ENCODE measurements around the gene DRGX. TPM values are rescaled to one million over a fixed set of nuclear protein-coding genes. Genes with fewer than 3 reads are reported as not detected.

DRGX gene
- total RNA-seq, 1 donor from 2014 or later, result not detected

GRCh38 chr10:49414496-49414895 lies 18.6 kb upstream of the DRGX start:
- H3K36me3 ChIP-seq, result no peaks in the 10 kb centered on the region
- H3K27me3 ChIP-seq (ENCODE audit: low read depth), result peaks cover 6% of the 10 kb centered on the region
- peaks cover 13% of the 10 kb centered on the region for H3K4me1 ChIP-seq
- intact Hi-C loops (cut with micrococcal nuclease), result no loop called here
- TF ChIP-seq CTCF (IDR thresholded peaks at IDR 0.05; ENCODE audit: borderline replicate concordance), result no peak
- no peak overlapping the region for H3K27ac ChIP-seq (replicated peaks)
- no peaks in the 10 kb centered on the region for H3K9me3 ChIP-seq (replicated peaks)
- H3K4me3 ChIP-seq, result no peak overlapping the region
- DNase-seq, result no peak

DNA sequence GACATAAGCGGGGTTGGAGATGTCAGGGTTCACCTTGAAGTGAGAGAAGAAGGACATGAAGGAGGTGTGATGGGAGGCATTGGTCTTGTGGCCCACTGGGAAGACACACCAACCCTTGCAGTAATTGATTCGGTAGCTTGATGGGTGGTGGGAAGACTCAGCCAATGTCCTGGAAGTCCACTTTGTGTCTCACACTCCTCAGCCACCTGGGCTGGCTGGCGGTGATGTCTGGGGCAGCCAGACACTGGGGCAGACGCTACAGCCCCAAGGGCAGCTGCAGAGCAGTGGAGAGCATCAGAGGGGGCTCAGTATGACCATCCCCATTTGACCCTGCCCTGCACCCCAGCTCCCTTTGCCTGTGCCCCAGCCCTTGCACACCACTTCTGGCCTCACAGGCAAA lies 16.7 kb upstream of the DRGX start:
- no peaks in the 10 kb centered on the region for H3K9me3 ChIP-seq (replicated peaks)
- no peak for TF ChIP-seq CTCF (IDR thresholded peaks at IDR 0.05; ENCODE audit: borderline replicate concordance)
- peaks cover 32% of the 10 kb centered on the region for H3K4me1 ChIP-seq
- no peak overlapping the region for H3K27ac ChIP-seq (replicated peaks)
- H3K4me3 ChIP-seq, result no peak overlapping the region
- intact Hi-C loops (cut with micrococcal nuclease), result no loop called here
- no peak for DNase-seq
- peaks cover 6% of the 10 kb centered on the region for H3K27me3 ChIP-seq (ENCODE audit: low read depth)
- no peaks in the 10 kb centered on the region for H3K36me3 ChIP-seq

DNA sequence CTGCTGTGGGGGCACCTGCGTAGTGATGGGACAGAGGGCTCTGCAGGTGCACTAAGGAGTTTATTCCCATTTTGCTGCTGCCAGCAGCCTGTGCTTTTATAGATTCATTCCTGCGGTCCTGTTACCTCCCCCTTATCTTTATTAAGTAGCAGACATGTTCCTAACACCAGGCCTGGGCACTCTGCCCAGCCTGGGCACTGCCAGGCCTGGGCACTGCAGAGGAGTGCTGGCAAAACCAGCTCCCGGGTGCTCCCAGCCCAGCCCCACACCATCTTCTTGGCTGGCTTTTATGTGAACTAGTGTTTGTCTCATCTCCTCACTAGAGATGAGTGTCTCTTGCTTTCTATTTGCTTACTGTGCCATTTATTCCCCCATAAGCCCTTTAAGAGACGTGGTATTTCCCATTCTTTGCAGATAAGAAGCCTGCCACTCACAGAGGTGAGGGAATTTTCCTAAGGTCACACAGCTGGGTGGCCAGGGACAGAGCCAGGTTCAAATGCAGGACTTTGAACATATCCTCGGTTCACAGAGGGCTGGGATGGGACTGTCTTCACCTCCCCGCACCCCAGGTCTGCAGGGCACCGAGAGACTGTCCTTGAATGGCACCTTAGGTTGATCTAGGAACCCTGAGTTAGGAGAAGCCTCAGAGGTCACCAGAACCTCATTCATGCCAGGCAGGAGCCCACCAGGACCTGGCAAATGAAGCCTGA lies 14.6 kb upstream of the DRGX start:
- TF ChIP-seq CTCF (IDR thresholded peaks at IDR 0.05; ENCODE audit: borderline replicate concordance), result no peak
- peak; percentile 57 for DNase-seq
- no peak overlapping the region for H3K4me3 ChIP-seq
- peak overlapping the region; percentile 55 for H3K27ac ChIP-seq (replicated peaks)
- peaks cover 22% of the 10 kb centered on the region for H3K27me3 ChIP-seq (ENCODE audit: low read depth)
- H3K9me3 ChIP-seq (replicated peaks), result no peaks in the 10 kb centered on the region
- H3K36me3 ChIP-seq, result no peaks in the 10 kb centered on the region
- H3K4me1 ChIP-seq, result peaks cover 32% of the 10 kb centered on the region
- intact Hi-C loops (cut with micrococcal nuclease), result no loop called here

- TF ChIP-seq CTCF (IDR thresholded peaks at IDR 0.05; ENCODE audit: borderline replicate concordance), result no peak
- Histone ChIP-seq H3K27ac (replicated peaks) (peak overlapping the region; percentile 55), H3K27me3 (ENCODE audit: low read depth) (peaks cover 30% of the 10 kb centered on the region), H3K9me3 (replicated peaks) (no peaks in the 10 kb centered on the region), H3K36me3 (no peaks in the 10 kb centered on the region), H3K4me3 (no peak overlapping the region), H3K4me1 (peaks cover 32% of the 10 kb centered on the region)
- intact Hi-C loops (cut with micrococcal nuclease), result loop anchor here (10.0 kb wide), 1 partner anchor 105 kb away; no protein-coding TSS in a partner anchor
- DNase-seq, result no peak
Measured at GRCh38 chr10:49409755-49410154, 13.9 kb upstream of the DRGX start.

- Histone ChIP-seq H3K4me3 (no peak overlapping the region), H3K9me3 (replicated peaks) (no peaks in the 10 kb centered on the region), H3K27ac (replicated peaks) (no peak overlapping the region), H3K36me3 (no peaks in the 10 kb centered on the region), H3K27me3 (ENCODE audit: low read depth) (peaks cover 40% of the 10 kb centered on the region), H3K4me1 (peaks cover 32% of the 10 kb centered on the region)
- intact Hi-C loops (cut with micrococcal nuclease), result loop anchor here (10.0 kb wide), 1 partner anchor 106 kb away; no protein-coding TSS in a partner anchor
- peak; percentile 14 for TF ChIP-seq CTCF (IDR thresholded peaks at IDR 0.05; ENCODE audit: borderline replicate concordance)
- DNase-seq, result no peak
Measured at GRCh38 chr10:49408519-49409306, 12.8 kb upstream of the DRGX start.

Measured in left ventricle myocardium inferior (tissue), 1 donor.